ENCODE measurements around the gene EDC4. TPM values are rescaled to one million over a fixed set of nuclear protein-coding genes. Genes with fewer than 3 reads are reported as not detected.

The EDC4 gene
- total and polyA plus RNA-seq, 7 donors = 21.1 to 52.1 (median 33.8) TPM

GRCh38 chr16:67868290-67868689 is 4.6 kb upstream of the EDC4 start:
- Histone ChIP-seq H3K27ac (no peak overlapping the region), H3K4me3 (no peak overlapping the region), H3K36me3 (ENCODE audit: insufficient read depth in 1 of 2, low read depth in 1 of 2) (peaks cover 2 to 77% of the 10 kb centered on the region in 2 donors), H3K27me3 (ENCODE audit: insufficient read depth in 3 of 3, low read length in 2 of 3) (no peaks in the 10 kb centered on the region), H3K9me3 (no peaks in the 10 kb centered on the region), H3K4me1 (peaks cover 28% of the 10 kb centered on the region)
- intact Hi-C loops (cut with DNase I) = no loop called here
- no peak for ATAC-seq
- no peak for DNase-seq
- TF ChIP-seq CTCF (IDR thresholded peaks at IDR 0.05) = no peak
- WGBS, 3 donors = 91 to 96% (median 93%) methylated on average over 6 of the region's 6 CpGs

- no peak for ATAC-seq
- Histone ChIP-seq H3K4me3 (no peak overlapping the region), H3K27ac (no peak overlapping the region), H3K36me3 (ENCODE audit: insufficient read depth in 1 of 2, low read depth in 1 of 2) (peaks cover 2 to 75% of the 10 kb centered on the region in 2 donors), H3K4me1 (peaks cover 25% of the 10 kb centered on the region), H3K9me3 (no peaks in the 10 kb centered on the region), H3K27me3 (ENCODE audit: insufficient read depth in 3 of 3, low read length in 2 of 3) (no peaks in the 10 kb centered on the region)
- no peak for TF ChIP-seq CTCF (IDR thresholded peaks at IDR 0.05)
- WGBS, 3 donors = 69 to 79% (median 69%) methylated on average over 7 of the region's 7 CpGs
- intact Hi-C loops (cut with DNase I) = no loop called here
- no peak for DNase-seq
Observed at GRCh38 chr16:67869653-67870052, 3.2 kb upstream of the EDC4 start.

- no peak for DNase-seq
- no peaks in the 10 kb centered on the region for H3K9me3 ChIP-seq
- peak overlapping the region; percentile 87 for H3K27ac ChIP-seq
- ATAC-seq = no peak
- TF ChIP-seq CTCF (IDR thresholded peaks at IDR 0.05) = no peak
- peaks cover 29% of the 10 kb centered on the region for H3K4me1 ChIP-seq
- intact Hi-C loops (cut with DNase I) = no loop called here
- H3K36me3 ChIP-seq (ENCODE audit: insufficient read depth in 1 of 2, low read depth in 1 of 2) = peaks cover 2 to 65% of the 10 kb centered on the region in 2 donors
- no peak overlapping the region for H3K4me3 ChIP-seq
- 54 to 70% (median 70%) methylated on average over 3 of the region's 3 CpGs for WGBS, 3 donors
- H3K27me3 ChIP-seq (ENCODE audit: insufficient read depth in 3 of 3, low read length in 2 of 3) = no peaks in the 10 kb centered on the region
Observed at GRCh38 chr16:67871256-67871655, 1.6 kb upstream of the EDC4 start.

- DNase-seq (no peak), ATAC-seq (peak in 1 of 4 donors; percentile 5)
- Histone ChIP-seq H3K4me3 (peak overlapping the region; percentile 100), H3K27me3 (ENCODE audit: insufficient read depth in 3 of 3, low read length in 2 of 3) (no peaks in the 10 kb centered on the region), H3K36me3 (ENCODE audit: insufficient read depth in 1 of 2, low read depth in 1 of 2) (peaks cover 2 to 65% of the 10 kb centered on the region in 2 donors), H3K4me1 (peaks cover 30% of the 10 kb centered on the region), H3K9me3 (no peaks in the 10 kb centered on the region), H3K27ac (peak overlapping the region; percentile 87)
- no peak for TF ChIP-seq CTCF (IDR thresholded peaks at IDR 0.05)
- intact Hi-C loops (cut with DNase I) = no loop called here
- 49 to 64% (median 59%) methylated on average over 2 of the region's 2 CpGs for WGBS, 3 donors
Observed at GRCh38 chr16:67872131-67872630, 671 bp upstream of the EDC4 start.

Data from psoas muscle (tissue), 8 donors.